GM12878 (cell line): Measurements from ENCODE around the gene LSR. TPM values are rescaled to one million over a fixed set of nuclear protein-coding genes. Genes with fewer than 3 reads are reported as not detected.

Source experiments
- GATAD2B ChIP-seq: fragments of 450-650 bp; conservative IDR thresholded peaks from 2 replicates; pipeline ENCODE4 v1.6.1; 2017; ENCODE audit warnings: low read depth, mild to moderate bottlenecking, moderate library complexity
- JUNB ChIP-seq: IDR thresholded peaks from 2 replicates; pipeline ENCODE4 v1.6.1; 2016; ENCODE audit warnings: antibody characterized with exemption, mild to moderate bottlenecking
- RCOR1 ChIP-seq: conservative IDR thresholded peaks from 2 replicates; pipeline ENCODE4 v1.6.1; 2012; ENCODE audit warnings: low read depth, low read length, improper control_type of control experiment
- SMAD1 ChIP-seq: fragments of 450-650 bp; IDR thresholded peaks from 2 replicates; pipeline ENCODE4 v1.6.1; 2018; ENCODE audit warnings: mild to moderate bottlenecking, low read depth; ENCODE audit not compliant: partially characterized antibody
- SREBF2 ChIP-seq: IDR thresholded peaks from 2 replicates; pipeline ENCODE4 v1.6.1; 2012; ENCODE audit warnings: mild to moderate bottlenecking, low read length
- TAF1 ChIP-seq: IDR thresholded peaks from 2 replicates; pipeline ENCODE4 v1.6.1; 2011; ENCODE audit warnings: mild to moderate bottlenecking, low read depth, low read length, borderline replicate concordance
- TARDBP ChIP-seq: IDR thresholded peaks from 2 replicates; pipeline ENCODE4 v1.6.1; 2016; ENCODE audit warnings: borderline replicate concordance
- YBX1 ChIP-seq: fragments of 450-650 bp; IDR thresholded peaks from 2 replicates; pipeline ENCODE4 v1.6.1; 2016; ENCODE audit warnings: antibody characterized with exemption
- polyA plus RNA-seq, 11 experiments: library from polyadenylated mRNA; depleted of rRNA in 4 of 11; unstranded in 6 of 11; stranded (reverse) in 5 of 11; fragments of >200 nt; fragmentation: Nextera tagmentation in 4 of 11; fragmentation: Illumina TruSeq in 1 of 11; extraction: Ambion mirVana in 4 of 11; extraction: Trizol in 1 of 11; gene quantifications; 1 replicate in 1 of 11; 2 replicates in 10 of 11; pipeline versions ENCODE4 v1.2.1 to v1.2.3, GENCODE V29; 2011 to 2016; ENCODE audit warnings: inconsistent platforms in 2 of 11, missing spikeins in 2 of 11, low read depth in 1 of 11
- total RNA-seq, 4 experiments: library from RNA; depleted of rRNA in 3 of 4; stranded (reverse); fragments of >200 nt in 3 of 4; fragmentation: Illumina TruSeq in 1 of 4; extraction: Trizol in 1 of 4; gene quantifications; 2 replicates each; pipeline versions ENCODE4 v1.2.1 to v1.2.3, GENCODE V29; 2013 to 2021
- TF ChIP-seq, protein P1 (sequence below): fragments of 450-650 bp; conservative IDR thresholded peaks from 2 replicates; pipeline ENCODE4 v1.6.1; 2017; ENCODE audit warnings: mild to moderate bottlenecking, moderate library complexity
- TF ChIP-seq, protein P2 (sequence below): IDR thresholded peaks from 2 replicates; pipeline ENCODE4 v1.6.1; 2011; ENCODE audit warnings: borderline replicate concordance, low read depth, mild to moderate bottlenecking, moderate library complexity, low read length; ENCODE audit not compliant: insufficient read depth, poor library complexity, severe bottlenecking
- TF ChIP-seq, protein P3 (sequence below): fragments of 150-350 bp; IDR thresholded peaks from 2 replicates; pipeline ENCODE4 v1.6.1; 2014; ENCODE audit warnings: mild to moderate bottlenecking, low read depth, low read length
- TF ChIP-seq, protein P4 (sequence below): IDR thresholded peaks from 2 replicates; pipeline ENCODE4 v1.6.1; 2012; ENCODE audit warnings: low read length, inconsistent platforms
- TF ChIP-seq, protein P5 (sequence below): IDR thresholded peaks from 2 replicates; pipeline ENCODE4 v1.6.1; 2012; ENCODE audit warnings: low read depth, low read length, improper control_type of control experiment

LSR gene
- total and polyA plus RNA-seq, 10 of the 15 experiments (the other 5 are each of a cell fraction or from before 2014, with no cell fraction given), result 0.26 to 53.9 (median 26.3) TPM

DNA sequence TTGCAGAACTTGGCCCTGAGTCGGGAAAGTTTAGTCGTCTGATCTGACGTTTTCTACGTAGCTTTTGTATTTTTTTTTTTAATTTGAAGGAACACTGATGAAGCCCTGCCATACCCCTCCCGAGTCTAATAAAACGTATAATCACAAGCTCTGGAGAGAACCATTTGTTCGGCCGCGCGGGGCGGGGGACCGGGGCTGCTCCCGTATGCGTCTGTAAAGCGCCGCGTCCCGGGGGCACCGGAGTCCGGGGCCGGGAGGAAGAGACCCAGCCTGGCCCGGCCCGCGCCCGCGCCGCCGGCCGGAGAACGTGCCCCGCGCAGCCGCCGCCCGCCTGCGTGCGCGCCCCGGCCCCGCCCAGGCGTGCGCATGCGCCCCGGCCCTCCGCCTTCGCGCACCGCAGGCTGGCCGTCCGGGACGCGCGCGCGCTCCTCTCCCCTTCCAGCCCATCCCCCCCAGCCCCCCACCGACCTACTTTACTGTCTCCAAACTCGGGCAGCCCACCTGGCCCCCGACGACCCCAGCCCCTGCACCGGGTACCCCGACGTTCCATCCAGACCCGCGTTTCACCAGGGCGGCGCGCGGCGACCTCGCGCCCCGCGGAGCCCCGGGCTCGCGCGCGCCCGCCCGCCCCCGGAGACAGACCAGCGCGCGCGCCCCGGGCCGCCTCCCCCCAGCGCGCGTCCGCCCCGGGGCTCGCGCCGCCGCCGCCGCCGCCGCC lies 19.2 kb downstream of the LSR start (continued):
- TF ChIP-seq, protein P1, sequence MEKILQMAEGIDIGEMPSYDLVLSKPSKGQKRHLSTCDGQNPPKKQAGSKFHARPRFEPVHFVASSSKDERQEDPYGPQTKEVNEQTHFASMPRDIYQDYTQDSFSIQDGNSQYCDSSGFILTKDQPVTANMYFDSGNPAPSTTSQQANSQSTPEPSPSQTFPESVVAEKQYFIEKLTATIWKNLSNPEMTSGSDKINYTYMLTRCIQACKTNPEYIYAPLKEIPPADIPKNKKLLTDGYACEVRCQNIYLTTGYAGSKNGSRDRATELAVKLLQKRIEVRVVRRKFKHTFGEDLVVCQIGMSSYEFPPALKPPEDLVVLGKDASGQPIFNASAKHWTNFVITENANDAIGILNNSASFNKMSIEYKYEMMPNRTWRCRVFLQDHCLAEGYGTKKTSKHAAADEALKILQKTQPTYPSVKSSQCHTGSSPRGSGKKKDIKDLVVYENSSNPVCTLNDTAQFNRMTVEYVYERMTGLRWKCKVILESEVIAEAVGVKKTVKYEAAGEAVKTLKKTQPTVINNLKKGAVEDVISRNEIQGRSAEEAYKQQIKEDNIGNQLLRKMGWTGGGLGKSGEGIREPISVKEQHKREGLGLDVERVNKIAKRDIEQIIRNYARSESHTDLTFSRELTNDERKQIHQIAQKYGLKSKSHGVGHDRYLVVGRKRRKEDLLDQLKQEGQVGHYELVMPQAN, result 0 out of 2 replicates have a peak, but pooled peaks have one; percentile 28
- no peak for TF ChIP-seq SREBF2
- TF ChIP-seq TAF1, result peak; percentile 54; the same call in 1 of the 2 replicates
- TF ChIP-seq, protein P2, sequence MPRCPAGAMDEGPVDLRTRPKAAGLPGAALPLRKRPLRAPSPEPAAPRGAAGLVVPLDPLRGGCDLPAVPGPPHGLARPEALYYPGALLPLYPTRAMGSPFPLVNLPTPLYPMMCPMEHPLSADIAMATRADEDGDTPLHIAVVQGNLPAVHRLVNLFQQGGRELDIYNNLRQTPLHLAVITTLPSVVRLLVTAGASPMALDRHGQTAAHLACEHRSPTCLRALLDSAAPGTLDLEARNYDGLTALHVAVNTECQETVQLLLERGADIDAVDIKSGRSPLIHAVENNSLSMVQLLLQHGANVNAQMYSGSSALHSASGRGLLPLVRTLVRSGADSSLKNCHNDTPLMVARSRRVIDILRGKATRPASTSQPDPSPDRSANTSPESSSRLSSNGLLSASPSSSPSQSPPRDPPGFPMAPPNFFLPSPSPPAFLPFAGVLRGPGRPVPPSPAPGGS, result peak; percentile 45
- TF ChIP-seq, protein P3, sequence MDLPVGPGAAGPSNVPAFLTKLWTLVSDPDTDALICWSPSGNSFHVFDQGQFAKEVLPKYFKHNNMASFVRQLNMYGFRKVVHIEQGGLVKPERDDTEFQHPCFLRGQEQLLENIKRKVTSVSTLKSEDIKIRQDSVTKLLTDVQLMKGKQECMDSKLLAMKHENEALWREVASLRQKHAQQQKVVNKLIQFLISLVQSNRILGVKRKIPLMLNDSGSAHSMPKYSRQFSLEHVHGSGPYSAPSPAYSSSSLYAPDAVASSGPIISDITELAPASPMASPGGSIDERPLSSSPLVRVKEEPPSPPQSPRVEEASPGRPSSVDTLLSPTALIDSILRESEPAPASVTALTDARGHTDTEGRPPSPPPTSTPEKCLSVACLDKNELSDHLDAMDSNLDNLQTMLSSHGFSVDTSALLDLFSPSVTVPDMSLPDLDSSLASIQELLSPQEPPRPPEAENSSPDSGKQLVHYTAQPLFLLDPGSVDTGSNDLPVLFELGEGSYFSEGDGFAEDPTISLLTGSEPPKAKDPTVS, result no peak
- TF ChIP-seq, protein P4, sequence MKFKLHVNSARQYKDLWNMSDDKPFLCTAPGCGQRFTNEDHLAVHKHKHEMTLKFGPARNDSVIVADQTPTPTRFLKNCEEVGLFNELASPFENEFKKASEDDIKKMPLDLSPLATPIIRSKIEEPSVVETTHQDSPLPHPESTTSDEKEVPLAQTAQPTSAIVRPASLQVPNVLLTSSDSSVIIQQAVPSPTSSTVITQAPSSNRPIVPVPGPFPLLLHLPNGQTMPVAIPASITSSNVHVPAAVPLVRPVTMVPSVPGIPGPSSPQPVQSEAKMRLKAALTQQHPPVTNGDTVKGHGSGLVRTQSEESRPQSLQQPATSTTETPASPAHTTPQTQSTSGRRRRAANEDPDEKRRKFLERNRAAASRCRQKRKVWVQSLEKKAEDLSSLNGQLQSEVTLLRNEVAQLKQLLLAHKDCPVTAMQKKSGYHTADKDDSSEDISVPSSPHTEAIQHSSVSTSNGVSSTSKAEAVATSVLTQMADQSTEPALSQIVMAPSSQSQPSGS, result no peak
- TF ChIP-seq JUNB, result no peak
- TF ChIP-seq TARDBP, result no peak
- no peak for TF ChIP-seq GATAD2B
- TF ChIP-seq SMAD1, result peak; percentile 28
- TF ChIP-seq, protein P5, sequence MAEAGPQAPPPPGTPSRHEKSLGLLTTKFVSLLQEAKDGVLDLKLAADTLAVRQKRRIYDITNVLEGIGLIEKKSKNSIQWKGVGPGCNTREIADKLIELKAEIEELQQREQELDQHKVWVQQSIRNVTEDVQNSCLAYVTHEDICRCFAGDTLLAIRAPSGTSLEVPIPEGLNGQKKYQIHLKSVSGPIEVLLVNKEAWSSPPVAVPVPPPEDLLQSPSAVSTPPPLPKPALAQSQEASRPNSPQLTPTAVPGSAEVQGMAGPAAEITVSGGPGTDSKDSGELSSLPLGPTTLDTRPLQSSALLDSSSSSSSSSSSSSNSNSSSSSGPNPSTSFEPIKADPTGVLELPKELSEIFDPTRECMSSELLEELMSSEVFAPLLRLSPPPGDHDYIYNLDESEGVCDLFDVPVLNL, result no peak
- TF ChIP-seq YBX1, result no peak
- no peak for TF ChIP-seq RCOR1
- TF ChIP-seq, all 136 proteins: peak for 17
